Mammary epithelial cell (primary cell): ENCODE results near the gene TMCC1.

Experiments used
- EZH2 ChIP-seq: IDR thresholded peaks from 2 replicates; pipeline ENCODE4 v1.6.1; 2012; ENCODE audit warnings: low read length, inconsistent platforms, borderline replicate concordance
- TF ChIP-seq, protein P1 (sequence below), 2 donors: IDR thresholded peaks in 1 of 2; conservative IDR thresholded peaks in 1 of 2; 2 replicates each; pipeline ENCODE4 v1.5.1; 2011 to 2012; ENCODE audit warnings: inconsistent platforms in 2 of 2, low read length in 2 of 2, mild to moderate bottlenecking in 2 of 2, control low read depth in 1 of 2, low read depth in 1 of 2; ENCODE audit not compliant: insufficient read depth in 1 of 2; ENCODE audit errors: extremely low read depth in 1 of 2

DNA sequence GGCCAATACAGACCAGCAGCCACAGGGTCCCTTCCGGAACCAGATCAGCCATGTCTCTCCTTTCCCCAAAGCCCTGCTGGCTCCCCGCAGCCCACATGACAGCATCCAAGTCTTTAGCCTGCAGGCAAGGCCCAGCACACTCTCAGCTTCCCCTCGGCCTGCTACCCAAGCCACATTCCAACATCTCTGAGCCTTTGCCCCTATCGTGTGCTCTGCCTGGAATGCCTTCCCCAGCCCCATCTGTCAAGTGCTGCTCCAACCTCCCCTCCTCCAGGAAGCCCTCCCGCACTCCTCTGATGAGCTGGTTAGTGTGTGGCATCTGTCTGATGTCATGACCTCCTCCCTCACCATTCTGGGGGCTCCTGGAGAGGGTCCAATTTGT is 295.5 kb downstream of the TMCC1 start:
- TF ChIP-seq, protein P1, sequence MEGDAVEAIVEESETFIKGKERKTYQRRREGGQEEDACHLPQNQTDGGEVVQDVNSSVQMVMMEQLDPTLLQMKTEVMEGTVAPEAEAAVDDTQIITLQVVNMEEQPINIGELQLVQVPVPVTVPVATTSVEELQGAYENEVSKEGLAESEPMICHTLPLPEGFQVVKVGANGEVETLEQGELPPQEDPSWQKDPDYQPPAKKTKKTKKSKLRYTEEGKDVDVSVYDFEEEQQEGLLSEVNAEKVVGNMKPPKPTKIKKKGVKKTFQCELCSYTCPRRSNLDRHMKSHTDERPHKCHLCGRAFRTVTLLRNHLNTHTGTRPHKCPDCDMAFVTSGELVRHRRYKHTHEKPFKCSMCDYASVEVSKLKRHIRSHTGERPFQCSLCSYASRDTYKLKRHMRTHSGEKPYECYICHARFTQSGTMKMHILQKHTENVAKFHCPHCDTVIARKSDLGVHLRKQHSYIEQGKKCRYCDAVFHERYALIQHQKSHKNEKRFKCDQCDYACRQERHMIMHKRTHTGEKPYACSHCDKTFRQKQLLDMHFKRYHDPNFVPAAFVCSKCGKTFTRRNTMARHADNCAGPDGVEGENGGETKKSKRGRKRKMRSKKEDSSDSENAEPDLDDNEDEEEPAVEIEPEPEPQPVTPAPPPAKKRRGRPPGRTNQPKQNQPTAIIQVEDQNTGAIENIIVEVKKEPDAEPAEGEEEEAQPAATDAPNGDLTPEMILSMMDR (conservative IDR thresholded peaks at IDR 0.05 in 1 of 2, IDR thresholded peaks at IDR 0.05 in 1 of 2; ENCODE audit: extremely low read depth in 1 of 2, insufficient read depth in 1 of 2, low read depth in 1 of 2, low read length in 2 of 2), result no peak
- no peak for TF ChIP-seq EZH2
